GM12872 (cell line): ENCODE data around the gene MYOM1.

Experiments
- CTCF ChIP-seq: IDR thresholded peaks from 3 replicates; pipeline ENCODE4 v1.5.1; 2011; ENCODE audit warnings: low read depth, mild to moderate bottlenecking, low read length, moderate library complexity; ENCODE audit not compliant: insufficient read depth

MYOM1 gene

GRCh38 chr18:3199942-3200645, 19.7 kb downstream of the MYOM1 start:
- TF ChIP-seq CTCF = no peak

GRCh38 chr18:3194947-3195612, 24.7 kb downstream of the MYOM1 start:
- TF ChIP-seq CTCF = no peak

- TF ChIP-seq CTCF = no peak
Observed at GRCh38 chr18:3193331-3193730, 26.4 kb downstream of the MYOM1 start.

- no peak for TF ChIP-seq CTCF
Observed at GRCh38 chr18:3192752-3193151, 27.0 kb downstream of the MYOM1 start.

GRCh38 chr18:3192286-3192685, 27.5 kb downstream of the MYOM1 start:
- no peak for TF ChIP-seq CTCF

GRCh38 chr18:3190610-3191009, 29.2 kb downstream of the MYOM1 start:
- TF ChIP-seq CTCF = no peak

GRCh38 chr18:3189884-3190283, 29.9 kb downstream of the MYOM1 start:
- no peak for TF ChIP-seq CTCF
